Stomach (tissue), 9 donors: ENCODE data around the gene GNG4. TPM values are rescaled to one million over a fixed set of nuclear protein-coding genes. Genes with fewer than 3 reads are reported as not detected.
A peak's percentile ranks its signal among the peaks of the same experiment; 100 is the strongest.

Experiments used
- DNase-seq, 2 donors: peaks; one replicate each; pipeline versions ENCODE4 v3.0.0 to v3.0.0-alpha.2; 2013 to 2019
- H3K27ac ChIP-seq, 5 donors: fragments of 200-600 bp in 4 of 5; sonication (generic) in 4 of 5; one replicate each; pipeline ENCODE4 v1.5.1; 2013 to 2019; ENCODE audit warnings: mild to moderate bottlenecking in 1 of 5, moderate library complexity in 1 of 5
- H3K27me3 ChIP-seq, 3 donors: fragments of 200-600 bp; sonication (generic); one replicate each; pipeline ENCODE4 v1.5.1; 2017 to 2019; ENCODE audit warnings: mixed run types in 1 of 3
- H3K36me3 ChIP-seq, 4 donors: fragments of 200-600 bp; sonication (generic); 1 replicate in 3 of 4; 2 replicates in 1 of 4; pipeline ENCODE4 v1.5.1; 2016 to 2019
- H3K4me1 ChIP-seq, 4 donors: fragments of 200-600 bp; sonication (generic); one replicate each; pipeline ENCODE4 v1.5.1; 2016 to 2019
- H3K4me3 ChIP-seq, 4 donors: fragments of 200-600 bp; sonication (generic) in 3 of 4; one replicate each; pipeline ENCODE4 v1.5.1; 2016 to 2019; ENCODE audit warnings: mild to moderate bottlenecking in 1 of 4
- H3K9me3 ChIP-seq, 4 donors: fragments of 200-600 bp; sonication (generic); one replicate each; pipeline ENCODE4 v1.5.1; 2016 to 2019
- CTCF ChIP-seq, 7 experiments: fragments of 450-650 bp in 4 of 7; fragments of 200-600 bp in 3 of 7; sonication (generic) in 3 of 7; IDR thresholded peaks; one replicate each; pipeline ENCODE4 v1.5.1; 2016 to 2019; ENCODE audit warnings: antibody characterized with exemption in 7 of 7, control low read depth in 2 of 7, mild to moderate bottlenecking in 1 of 7
- EP300 ChIP-seq: sonication (generic); formaldehyde crosslinking; IDR thresholded peaks from one replicate; pipeline ENCODE4 v1.6.1; 2017; ENCODE audit warnings: antibody characterized with exemption
- POLR2A ChIP-seq, 4 donors: fragments of 450-650 bp; IDR thresholded peaks; one replicate each; pipeline ENCODE4 v1.6.1; 2016; ENCODE audit warnings: antibody characterized with exemption in 4 of 4, control low read depth in 2 of 4, mild to moderate bottlenecking in 1 of 4, moderate library complexity in 1 of 4
- POLR2AphosphoS5 ChIP-seq, 3 donors: sonication (generic); formaldehyde crosslinking; IDR thresholded peaks; one replicate each; pipeline ENCODE4 v1.6.1; 2016; ENCODE audit warnings: antibody characterized with exemption in 3 of 3
- WGBS, 5 donors: extraction: QIAGEN DNeasy Blood & Tissue Kit in 3 of 5; methylation state at CpG; one replicate each; pipeline versions ENCODE4 v1.1.5 to v1.1.7; 2013 to 2018; 5-methylcytosine and 5-hydroxymethylcytosine counted together
- intact Hi-C: fragments of 100-400 bp; cut with DNase I; formaldehyde crosslinking; loops from one replicate; pipeline ENCODE4 v1.15.1; 2023; ENCODE audit warnings: low total_unique reads
- polyA plus RNA-seq, 3 donors: library from polyadenylated mRNA; stranded (reverse); fragments of 200-250 nt; gene quantifications; one replicate each; pipeline ENCODE4 v1.2.3, GENCODE V29; 2013
- total RNA-seq, 5 donors: library from RNA; depleted of rRNA; stranded (reverse); fragments of >200 nt; gene quantifications; one replicate each; pipeline versions ENCODE4 v1.1.0 to v1.2.3, GENCODE V29; 2014 to 2016
- donor health status: healthy with polysubstance abuse.
- donor health status: Bipolar disorder and iron deficiency.
- donor health status: healthy.

The GNG4 gene
- total and polyA plus RNA-seq, 8 donors: 0.58 to 5.1 (median 1.4) TPM; not detected in 1

GRCh38 chr1:235679005-235679404, 29.4 kb upstream of the GNG4 start:
- no peak overlapping the region for H3K27ac ChIP-seq
- WGBS, 5 donors: 64 to 81% (median 75%) methylated on average over 2 of the region's 2 CpGs
- H3K4me3 ChIP-seq: no peak overlapping the region
- no peaks in the 10 kb centered on the region for H3K4me1 ChIP-seq
- no peak for TF ChIP-seq CTCF (IDR thresholded peaks at IDR 0.05)
- no peak for TF ChIP-seq EP300
- no peak for TF ChIP-seq POLR2A (IDR thresholded peaks at IDR 0.05)
- no peak for TF ChIP-seq POLR2AphosphoS5 (IDR thresholded peaks at IDR 0.05)
- peaks cover 0 to 11% (median 7%) of the 10 kb centered on the region in 4 donors for H3K9me3 ChIP-seq
- H3K27me3 ChIP-seq: no peaks in the 10 kb centered on the region
- intact Hi-C loops: no loop called here
- H3K36me3 ChIP-seq: peaks cover 10 to 89% (median 73%) of the 10 kb centered on the region in 4 donors
- peak in 1 of 2 donors; percentile 28 for DNase-seq

- H3K27me3 ChIP-seq: no peaks in the 10 kb centered on the region
- DNase-seq: no peak
- H3K27ac ChIP-seq: no peak overlapping the region
- peaks cover 19 to 89% (median 82%) of the 10 kb centered on the region in 4 donors for H3K36me3 ChIP-seq
- H3K4me1 ChIP-seq: no peaks in the 10 kb centered on the region
- peaks cover 6 to 33% (median 24%) of the 10 kb centered on the region in 4 donors for H3K9me3 ChIP-seq
- H3K4me3 ChIP-seq: no peak overlapping the region
- WGBS, 5 donors: 92 to 98% (median 96%) methylated on average over 10 of the region's 10 CpGs
- intact Hi-C loops: no loop called here
- TF ChIP-seq CTCF (IDR thresholded peaks at IDR 0.05): no peak
- TF ChIP-seq POLR2A (IDR thresholded peaks at IDR 0.05): no peak
- TF ChIP-seq EP300: no peak
- TF ChIP-seq POLR2AphosphoS5 (IDR thresholded peaks at IDR 0.05): no peak
These were observed 25.7 kb upstream of the GNG4 start for GRCh38 chr1:235675152-235675890.

GRCh38 chr1:235673981-235674380, 24.4 kb upstream of the GNG4 start:
- Histone ChIP-seq H3K4me1 (no peaks in the 10 kb centered on the region), H3K27ac (no peak overlapping the region), H3K36me3 (peaks cover 28 to 93% (median 92%) of the 10 kb centered on the region in 4 donors), H3K4me3 (no peak overlapping the region), H3K27me3 (no peaks in the 10 kb centered on the region), H3K9me3 (peaks cover 12 to 46% (median 32%) of the 10 kb centered on the region in 4 donors)
- 71 to 77% (median 76%) methylated on average over 7 of the region's 7 CpGs for WGBS, 5 donors
- DNase-seq: no peak
- intact Hi-C loops: no loop called here
- TF ChIP-seq POLR2A (IDR thresholded peaks at IDR 0.05): no peak
- TF ChIP-seq POLR2AphosphoS5 (IDR thresholded peaks at IDR 0.05): no peak

- no peak for DNase-seq
- H3K27me3 ChIP-seq: no peaks in the 10 kb centered on the region
- TF ChIP-seq EP300: no peak
- TF ChIP-seq POLR2A (IDR thresholded peaks at IDR 0.05): no peak
- no peak for TF ChIP-seq POLR2AphosphoS5 (IDR thresholded peaks at IDR 0.05)
- no peak for TF ChIP-seq CTCF (IDR thresholded peaks at IDR 0.05)
- peaks cover 12 to 46% (median 32%) of the 10 kb centered on the region in 4 donors for H3K9me3 ChIP-seq
- intact Hi-C loops: no loop called here
- WGBS, 5 donors: 93 to 100% (median 97%) methylated on average over 1 of the region's 1 CpG
- no peak overlapping the region for H3K27ac ChIP-seq
- no peak overlapping the region for H3K4me3 ChIP-seq
- no peaks in the 10 kb centered on the region for H3K4me1 ChIP-seq
- peaks cover 28 to 88% (median 81%) of the 10 kb centered on the region in 4 donors for H3K36me3 ChIP-seq
These were observed 22.4 kb upstream of the GNG4 start for GRCh38 chr1:235671992-235672391.
